Measurements from ENCODE around the gene EDN2. TPM values are rescaled to one million over a fixed set of nuclear protein-coding genes. Genes with fewer than 3 reads are reported as not detected.

The EDN2 gene
- total RNA-seq, 1 experiment from 2014 or later, result not detected

- no peaks in the 10 kb centered on the region for H3K9me3 ChIP-seq (ENCODE audit: low read length)
- H3K4me3 ChIP-seq (ENCODE audit: low read length), result no peak overlapping the region
- H3K36me3 ChIP-seq (ENCODE audit: insufficient read depth, low read length), result no peaks in the 10 kb centered on the region
- H3K4me1 ChIP-seq (ENCODE audit: low read length), result no peaks in the 10 kb centered on the region
- no peaks in the 10 kb centered on the region for H3K9me2 ChIP-seq (replicated peaks; ENCODE audit: insufficient read depth, low read length)
- H3K9ac ChIP-seq (ENCODE audit: low read length), result no peak overlapping the region
- H2AFZ ChIP-seq (ENCODE audit: low read length), result no peak overlapping the region
- no peaks in the 10 kb centered on the region for H3K79me2 ChIP-seq (ENCODE audit: low read length)
- H3K4me2 ChIP-seq (ENCODE audit: low read depth, low read length, poor library complexity, severe bottlenecking), result no peak overlapping the region
- H3K27ac ChIP-seq (ENCODE audit: low read length), result no peak overlapping the region
- H3K27me3 ChIP-seq (ENCODE audit: low read length), result no peaks in the 10 kb centered on the region
- no peaks in the 10 kb centered on the region for H4K20me1 ChIP-seq (ENCODE audit: insufficient read depth, low read depth, low read length)
- no peak for DNase-seq
These were observed 4.7 kb downstream of the EDN2 start for GRCh38 chr1:41479808-41480160.

- Histone ChIP-seq H2AFZ (ENCODE audit: low read length) (no peak overlapping the region), H3K36me3 (ENCODE audit: insufficient read depth, low read length) (no peaks in the 10 kb centered on the region), H3K4me3 (ENCODE audit: low read length) (no peak overlapping the region), H3K79me2 (ENCODE audit: low read length) (no peaks in the 10 kb centered on the region), H3K9me2 (replicated peaks; ENCODE audit: insufficient read depth, low read length) (no peaks in the 10 kb centered on the region), H3K9me3 (ENCODE audit: low read length) (no peaks in the 10 kb centered on the region), H3K4me1 (ENCODE audit: low read length) (no peaks in the 10 kb centered on the region), H3K9ac (ENCODE audit: low read length) (no peak overlapping the region), H3K27ac (ENCODE audit: low read length) (no peak overlapping the region), H3K27me3 (ENCODE audit: low read length) (no peaks in the 10 kb centered on the region), H4K20me1 (ENCODE audit: insufficient read depth, low read depth, low read length) (no peaks in the 10 kb centered on the region), H3K4me2 (ENCODE audit: low read depth, low read length, poor library complexity, severe bottlenecking) (no peak overlapping the region)
- no peak for DNase-seq
These were observed 5.3 kb downstream of the EDN2 start for GRCh38 chr1:41479000-41479807.

GRCh38 chr1:41478118-41478748, 6.2 kb downstream of the EDN2 start:
- Histone ChIP-seq H3K9ac (ENCODE audit: low read length) (no peak overlapping the region), H3K9me3 (ENCODE audit: low read length) (no peaks in the 10 kb centered on the region), H3K79me2 (ENCODE audit: low read length) (no peaks in the 10 kb centered on the region), H3K9me2 (replicated peaks; ENCODE audit: insufficient read depth, low read length) (no peaks in the 10 kb centered on the region), H3K27me3 (ENCODE audit: low read length) (no peaks in the 10 kb centered on the region), H3K27ac (ENCODE audit: low read length) (no peak overlapping the region), H3K36me3 (ENCODE audit: insufficient read depth, low read length) (no peaks in the 10 kb centered on the region), H3K4me2 (ENCODE audit: low read depth, low read length, poor library complexity, severe bottlenecking) (no peak overlapping the region), H4K20me1 (ENCODE audit: insufficient read depth, low read depth, low read length) (no peaks in the 10 kb centered on the region), H2AFZ (ENCODE audit: low read length) (no peak overlapping the region), H3K4me1 (ENCODE audit: low read length) (no peaks in the 10 kb centered on the region), H3K4me3 (ENCODE audit: low read length) (no peak overlapping the region)
- DNase-seq, result no peak

- H3K4me1 ChIP-seq (ENCODE audit: low read length), result no peaks in the 10 kb centered on the region
- H3K27ac ChIP-seq (ENCODE audit: low read length), result no peak overlapping the region
- no peak for DNase-seq
- H2AFZ ChIP-seq (ENCODE audit: low read length), result no peak overlapping the region
- no peaks in the 10 kb centered on the region for H3K9me2 ChIP-seq (replicated peaks; ENCODE audit: insufficient read depth, low read length)
- H3K79me2 ChIP-seq (ENCODE audit: low read length), result no peaks in the 10 kb centered on the region
- no peak overlapping the region for H3K4me2 ChIP-seq (ENCODE audit: low read depth, low read length, poor library complexity, severe bottlenecking)
- H4K20me1 ChIP-seq (ENCODE audit: insufficient read depth, low read depth, low read length), result no peaks in the 10 kb centered on the region
- H3K27me3 ChIP-seq (ENCODE audit: low read length), result no peaks in the 10 kb centered on the region
- no peaks in the 10 kb centered on the region for H3K9me3 ChIP-seq (ENCODE audit: low read length)
- H3K4me3 ChIP-seq (ENCODE audit: low read length), result no peak overlapping the region
- H3K36me3 ChIP-seq (ENCODE audit: insufficient read depth, low read length), result no peaks in the 10 kb centered on the region
- no peak overlapping the region for H3K9ac ChIP-seq (ENCODE audit: low read length)
These were observed 7.6 kb downstream of the EDN2 start for GRCh38 chr1:41476807-41477361.

GRCh38 chr1:41475859-41476567, 8.5 kb downstream of the EDN2 start:
- no peaks in the 10 kb centered on the region for H3K4me1 ChIP-seq (ENCODE audit: low read length)
- H3K36me3 ChIP-seq (ENCODE audit: insufficient read depth, low read length), result no peaks in the 10 kb centered on the region
- no peaks in the 10 kb centered on the region for H3K9me3 ChIP-seq (ENCODE audit: low read length)
- no peak overlapping the region for H2AFZ ChIP-seq (ENCODE audit: low read length)
- H3K27me3 ChIP-seq (ENCODE audit: low read length), result no peaks in the 10 kb centered on the region
- H3K79me2 ChIP-seq (ENCODE audit: low read length), result no peaks in the 10 kb centered on the region
- H3K27ac ChIP-seq (ENCODE audit: low read length), result no peak overlapping the region
- no peak overlapping the region for H3K4me2 ChIP-seq (ENCODE audit: low read depth, low read length, poor library complexity, severe bottlenecking)
- H3K9me2 ChIP-seq (replicated peaks; ENCODE audit: insufficient read depth, low read length), result no peaks in the 10 kb centered on the region
- H3K4me3 ChIP-seq (ENCODE audit: low read length), result no peak overlapping the region
- DNase-seq, result no peak
- H3K9ac ChIP-seq (ENCODE audit: low read length), result no peak overlapping the region
- H4K20me1 ChIP-seq (ENCODE audit: insufficient read depth, low read depth, low read length), result no peaks in the 10 kb centered on the region

GRCh38 chr1:41475346-41475745, 9.1 kb downstream of the EDN2 start:
- DNase-seq, result no peak
- Histone ChIP-seq H3K9ac (ENCODE audit: low read length) (no peak overlapping the region), H3K36me3 (ENCODE audit: insufficient read depth, low read length) (no peaks in the 10 kb centered on the region), H3K4me1 (ENCODE audit: low read length) (no peaks in the 10 kb centered on the region), H2AFZ (ENCODE audit: low read length) (no peak overlapping the region), H3K27me3 (ENCODE audit: low read length) (no peaks in the 10 kb centered on the region), H3K4me3 (ENCODE audit: low read length) (no peak overlapping the region), H4K20me1 (ENCODE audit: insufficient read depth, low read depth, low read length) (no peaks in the 10 kb centered on the region), H3K79me2 (ENCODE audit: low read length) (no peaks in the 10 kb centered on the region), H3K9me3 (ENCODE audit: low read length) (no peaks in the 10 kb centered on the region), H3K4me2 (ENCODE audit: low read depth, low read length, poor library complexity, severe bottlenecking) (no peak overlapping the region), H3K27ac (ENCODE audit: low read length) (no peak overlapping the region), H3K9me2 (replicated peaks; ENCODE audit: insufficient read depth, low read length) (no peaks in the 10 kb centered on the region)

GRCh38 chr1:41474490-41475271, 9.8 kb downstream of the EDN2 start:
- no peak for DNase-seq
- Histone ChIP-seq H3K4me1 (ENCODE audit: low read length) (peaks cover 5% of the 10 kb centered on the region), H3K9me2 (replicated peaks; ENCODE audit: insufficient read depth, low read length) (no peaks in the 10 kb centered on the region), H2AFZ (ENCODE audit: low read length) (no peak overlapping the region), H3K9me3 (ENCODE audit: low read length) (no peaks in the 10 kb centered on the region), H4K20me1 (ENCODE audit: insufficient read depth, low read depth, low read length) (no peaks in the 10 kb centered on the region), H3K27me3 (ENCODE audit: low read length) (no peaks in the 10 kb centered on the region), H3K4me2 (ENCODE audit: low read depth, low read length, poor library complexity, severe bottlenecking) (no peak overlapping the region), H3K36me3 (ENCODE audit: insufficient read depth, low read length) (no peaks in the 10 kb centered on the region), H3K4me3 (ENCODE audit: low read length) (no peak overlapping the region), H3K27ac (ENCODE audit: low read length) (no peak overlapping the region), H3K79me2 (ENCODE audit: low read length) (no peaks in the 10 kb centered on the region), H3K9ac (ENCODE audit: low read length) (no peak overlapping the region)
